Omental fat pad (tissue), 4 donors: ENCODE measurements around the gene PAF1. TPM values are rescaled to one million over a fixed set of nuclear protein-coding genes. Genes with fewer than 3 reads are reported as not detected.

ENCODE experiments used
- ATAC-seq: fragments of 150-250 bp; one replicate; pipeline ENCODE4 v1.9.1; 2016; ENCODE audit warnings: mild to moderate bottlenecking, moderate library complexity; ENCODE audit not compliant: low FRiP score
- DNase-seq: peaks from one replicate; pipeline ENCODE4 v3.0.0-alpha.2; 2019; ENCODE audit warnings: low spot score
- CTCF ChIP-seq, 3 donors: fragments of 450-650 bp; IDR thresholded peaks; one replicate each; pipeline ENCODE4 v1.5.1; 2016 to 2017; ENCODE audit warnings: antibody characterized with exemption in 3 of 3, mild to moderate bottlenecking in 3 of 3, moderate library complexity in 2 of 3
- total RNA-seq, 4 donors: library from RNA; depleted of rRNA; stranded (reverse); fragments of >200 nt; gene quantifications; one replicate each; pipeline ENCODE4 v1.1.0, GENCODE V29; 2016

The PAF1 gene
- total RNA-seq, 4 donors from 2014 or later, result 29.2 to 60.3 (median 53.3) TPM

- no peak for DNase-seq
- TF ChIP-seq CTCF (IDR thresholded peaks at IDR 0.05), result no peak
- ATAC-seq, result no peak
Measured at GRCh38 chr19:39405261-39405957, 14.5 kb upstream of the PAF1 start.

GRCh38 chr19:39403331-39404312 lies 12.7 kb upstream of the PAF1 start:
- no peak for TF ChIP-seq CTCF (IDR thresholded peaks at IDR 0.05)
- peak; percentile 98 for DNase-seq
- peak; percentile 50 for ATAC-seq

GRCh38 chr19:39402346-39403300 lies 11.7 kb upstream of the PAF1 start:
- ATAC-seq, result peak; percentile 29
- TF ChIP-seq CTCF (IDR thresholded peaks at IDR 0.05), result no peak
- peak; percentile 91 for DNase-seq

- no peak for DNase-seq
Measured at GRCh38 chr19:39401549-39402345, 10.8 kb upstream of the PAF1 start.

GRCh38 chr19:39401070-39401548 lies 10.2 kb upstream of the PAF1 start:
- DNase-seq (no peak), ATAC-seq (no peak)
- TF ChIP-seq CTCF (IDR thresholded peaks at IDR 0.05), result no peak

More at GRCh38 chr19:39401549-39402345, 10.8 kb upstream of the PAF1 start:
- peak; percentile 6 for ATAC-seq
- no peak for TF ChIP-seq CTCF (IDR thresholded peaks at IDR 0.05)
